ENCODE measurements around the gene ERC2.

- TF ChIP-seq CTCF (IDR thresholded peaks at IDR 0.05) (no peak), POLR2A (IDR thresholded peaks at IDR 0.05) (no peak)
Measured at GRCh38 chr3:56113231-56113630, 355.0 kb downstream of the ERC2 start.

Measured in heart left ventricle (tissue), 13 donors.